GM18873 (cell line): Measurements from ENCODE around the gene ARHGEF6.
A peak's percentile ranks its signal among the peaks of the same experiment; 100 is the strongest.

Source experiments
- ATAC-seq: cut with Tn5 transposase; IDR thresholded peaks from one replicate; pipeline ENCODE4 v1.9.1; 2021; ENCODE audit warnings: mild to moderate bottlenecking, moderate library complexity, moderate number of reproducible peaks; ENCODE audit not compliant: unreplicated experiment, low FRiP score

Gene ARHGEF6

DNA sequence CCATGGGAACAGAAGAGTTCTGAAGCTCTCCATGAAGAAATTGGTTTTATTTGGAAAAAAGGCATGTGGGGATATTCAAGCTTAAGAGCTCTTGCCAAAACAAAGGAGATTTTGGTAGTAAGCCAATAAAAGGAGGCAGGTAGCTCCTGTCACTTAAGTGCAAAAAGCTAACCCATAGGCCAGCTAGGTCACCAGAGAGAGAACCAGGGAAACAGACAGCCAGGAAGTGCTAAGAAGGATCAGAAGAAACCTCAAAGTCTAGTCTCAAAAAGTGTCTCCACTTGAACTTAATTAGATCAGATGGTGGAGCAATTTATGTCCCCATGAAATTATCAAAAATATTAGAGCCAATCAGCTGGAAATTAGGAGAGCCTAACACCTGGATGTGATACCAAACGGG is 83.6 kb downstream of the ARHGEF6 start:
- ATAC-seq: no peak

DNA sequence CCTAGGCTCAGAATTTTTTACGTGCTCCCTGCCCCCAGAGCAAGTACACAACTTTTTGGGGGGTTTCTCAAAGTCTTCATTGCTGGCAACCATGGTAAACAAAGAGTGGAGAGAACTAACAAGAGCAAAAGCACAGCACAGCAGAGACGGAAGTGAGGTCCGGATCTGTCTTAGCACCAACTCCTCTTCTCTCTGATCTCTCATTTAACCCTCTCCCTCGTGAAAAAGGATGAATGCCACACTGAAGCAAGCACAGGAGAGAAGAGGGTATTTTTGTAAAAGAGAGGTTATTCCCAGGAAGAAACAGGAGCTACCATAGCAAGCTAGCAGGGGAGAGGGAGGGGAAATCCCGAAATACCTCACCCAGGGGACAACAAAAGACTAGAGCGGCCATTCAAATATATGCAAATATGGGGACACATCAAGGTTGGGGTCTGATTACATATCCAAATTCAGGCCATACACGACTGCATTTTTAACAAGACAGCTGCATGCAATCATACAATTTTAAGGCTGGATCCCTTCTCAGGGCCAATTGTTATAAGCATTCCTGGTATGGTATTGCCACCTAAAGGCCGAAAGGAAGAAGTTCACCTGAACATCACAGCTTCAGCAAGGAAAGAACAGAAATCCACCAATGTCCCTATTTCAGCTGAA is 86.2 kb downstream of the ARHGEF6 start:
- peak; percentile 62 for ATAC-seq

DNA sequence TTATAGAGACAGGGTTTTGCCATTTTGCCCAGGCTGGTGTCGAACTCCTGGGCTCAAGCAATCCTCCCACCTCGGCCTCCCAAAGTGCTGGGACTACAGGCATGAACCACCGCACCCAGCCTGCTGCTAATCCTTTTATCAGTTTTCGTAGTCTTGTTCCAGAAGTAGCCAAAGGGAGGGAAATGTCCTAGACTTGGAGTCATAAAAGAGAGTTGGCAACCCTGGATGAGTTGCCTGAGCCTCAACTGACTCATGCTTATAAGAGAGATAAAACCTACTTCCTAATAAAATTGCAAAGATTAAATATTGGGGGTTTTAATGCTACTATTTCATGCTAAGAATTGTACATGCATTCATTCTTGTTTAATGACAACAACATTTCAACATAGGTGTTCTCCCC is 88.5 kb downstream of the ARHGEF6 start:
- ATAC-seq: no peak

DNA sequence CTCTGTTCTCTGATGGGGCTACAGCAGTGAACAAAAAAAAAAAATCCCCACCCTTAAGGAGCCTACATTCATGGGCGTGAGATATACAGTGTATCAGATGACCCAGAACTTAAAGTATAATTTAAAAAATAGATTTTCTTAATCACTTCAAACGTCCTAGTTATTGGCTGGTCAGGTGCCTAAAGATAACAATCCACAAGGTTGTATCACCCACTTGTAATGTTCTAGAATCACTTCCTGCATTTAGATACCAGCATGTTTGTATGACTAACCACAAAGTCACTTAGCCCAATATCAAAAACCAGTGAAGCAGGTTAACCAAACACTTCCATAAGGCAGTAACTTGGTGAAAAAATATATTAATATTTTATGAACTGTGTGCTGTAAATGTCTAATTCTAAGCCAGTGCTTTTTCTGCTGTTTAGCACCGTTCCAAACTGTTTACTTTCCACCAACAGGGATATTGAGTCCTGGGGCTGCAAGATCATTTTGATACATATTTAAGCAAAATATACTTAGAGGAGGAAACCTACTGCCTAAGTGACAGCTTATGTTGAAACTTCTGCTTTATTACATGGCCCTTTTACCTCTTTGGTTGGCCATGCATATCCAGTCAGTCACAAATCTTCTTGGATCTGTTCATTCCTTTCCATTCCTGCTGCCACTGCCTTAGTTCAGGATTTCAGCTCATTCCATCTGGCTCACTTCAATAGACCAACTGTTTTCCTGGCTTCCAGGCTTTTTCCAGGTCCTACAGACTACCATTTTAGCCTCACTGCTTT is 89.5 kb downstream of the ARHGEF6 start:
- no peak for ATAC-seq

DNA sequence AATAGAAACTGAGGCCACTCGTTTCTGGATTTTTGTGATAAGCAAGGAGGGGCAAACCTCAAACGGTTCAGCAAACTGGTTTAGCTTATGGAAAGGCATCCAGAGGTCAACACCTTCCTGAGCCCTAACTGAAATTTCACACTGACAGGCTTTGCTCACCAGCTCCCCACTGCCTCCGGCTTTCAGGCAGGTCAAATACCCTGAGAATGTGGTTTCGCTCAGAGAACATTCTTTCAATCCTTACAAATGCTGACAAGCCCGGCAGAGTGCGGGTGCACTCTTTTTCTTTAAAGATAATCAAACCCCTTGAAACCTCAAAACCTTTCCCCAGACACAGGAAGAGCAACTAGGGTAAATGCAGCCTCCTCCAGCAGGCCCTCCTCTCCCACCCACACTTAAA is 91.3 kb downstream of the ARHGEF6 start:
- ATAC-seq: no peak

DNA sequence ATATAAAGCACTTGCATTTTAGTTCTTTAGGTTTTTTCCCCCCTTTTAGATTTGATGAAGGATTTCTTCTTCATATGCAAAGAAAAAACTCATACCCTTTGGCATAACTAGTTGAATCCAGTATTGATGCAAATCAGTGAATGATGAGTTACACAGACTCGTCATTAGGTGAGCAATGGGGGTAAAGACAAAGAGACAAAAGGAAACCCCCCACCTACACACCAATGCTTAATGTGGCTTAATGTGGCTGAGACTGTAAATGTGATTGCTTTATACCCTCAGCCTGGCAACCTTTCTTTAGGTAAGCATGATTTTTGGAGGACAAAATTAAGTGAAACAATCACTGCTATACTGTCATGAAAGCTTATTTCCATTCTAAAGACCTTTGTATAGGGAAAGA is 93.3 kb downstream of the ARHGEF6 start:
- ATAC-seq: no peak

DNA sequence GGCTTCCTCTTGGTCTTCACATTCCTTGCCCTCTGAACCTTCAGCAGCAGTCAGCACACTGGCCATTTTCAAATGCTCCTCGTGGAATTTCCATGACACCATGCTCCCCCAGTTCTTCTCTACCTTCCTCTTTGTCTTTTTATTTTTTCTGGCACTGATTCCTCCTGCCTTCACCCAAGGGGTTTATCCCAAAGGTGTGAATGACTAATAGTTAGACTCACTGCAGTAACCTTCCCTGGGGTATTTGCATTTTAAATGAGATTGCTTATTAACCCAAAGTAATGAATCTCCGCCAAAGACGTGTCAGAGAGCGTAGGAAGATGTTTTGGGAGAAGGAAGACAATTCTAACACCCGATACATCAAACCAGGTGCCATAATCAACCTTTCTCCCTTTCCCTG is 96.6 kb downstream of the ARHGEF6 start:
- no peak for ATAC-seq

DNA sequence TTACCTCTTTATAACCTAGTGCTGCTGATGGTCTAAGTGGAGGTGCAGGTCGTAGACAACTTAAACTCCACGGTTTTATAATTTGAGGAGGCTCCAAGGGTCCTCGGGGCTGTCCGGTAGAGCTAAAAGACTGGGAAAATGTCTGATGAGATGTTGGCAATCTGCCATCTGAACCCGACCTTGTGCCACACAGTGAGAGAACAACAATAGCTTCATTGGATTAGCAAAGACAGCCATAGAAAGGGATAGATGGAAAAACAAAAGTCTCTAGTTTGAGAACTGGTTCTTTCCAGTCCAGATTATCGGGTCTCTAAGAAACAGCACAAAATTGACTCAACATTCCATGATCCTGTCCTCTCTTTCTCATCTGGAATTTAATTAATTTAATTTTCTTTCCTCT is 101.2 kb downstream of the ARHGEF6 start:
- no peak for ATAC-seq

DNA sequence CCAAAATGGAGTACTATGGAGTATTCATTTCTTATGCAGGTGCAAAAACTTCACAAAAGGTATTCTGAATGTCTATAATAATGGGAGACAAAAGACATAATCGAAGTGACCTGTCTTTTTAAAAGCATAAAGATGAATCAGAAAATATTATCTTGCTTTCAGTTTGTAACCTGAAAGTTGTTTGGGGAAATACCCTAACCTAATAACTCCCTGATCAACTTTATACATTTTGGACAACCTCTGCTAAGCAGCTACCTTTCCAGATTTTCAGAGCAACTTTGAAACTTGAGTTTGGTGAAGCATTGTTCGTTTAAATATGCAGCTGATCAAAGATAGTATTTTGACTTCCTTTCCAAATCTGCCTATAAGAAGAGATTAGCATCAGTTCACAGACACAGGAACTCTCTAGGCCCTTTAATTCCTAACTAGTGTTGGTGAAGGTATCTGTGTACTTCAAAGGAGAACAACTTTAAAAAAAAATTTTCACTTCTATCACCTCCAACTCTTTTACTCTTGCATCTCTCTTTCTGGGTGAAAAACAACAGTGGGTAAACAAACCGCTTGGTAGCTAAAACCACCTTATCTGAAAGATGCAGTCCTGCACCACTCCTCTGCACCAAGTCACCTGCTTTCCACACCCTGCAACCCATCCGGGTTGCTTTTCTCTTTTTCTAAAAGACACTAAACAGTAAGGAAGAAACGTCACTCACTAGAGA is 106.3 kb downstream of the ARHGEF6 start:
- ATAC-seq: no peak

DNA sequence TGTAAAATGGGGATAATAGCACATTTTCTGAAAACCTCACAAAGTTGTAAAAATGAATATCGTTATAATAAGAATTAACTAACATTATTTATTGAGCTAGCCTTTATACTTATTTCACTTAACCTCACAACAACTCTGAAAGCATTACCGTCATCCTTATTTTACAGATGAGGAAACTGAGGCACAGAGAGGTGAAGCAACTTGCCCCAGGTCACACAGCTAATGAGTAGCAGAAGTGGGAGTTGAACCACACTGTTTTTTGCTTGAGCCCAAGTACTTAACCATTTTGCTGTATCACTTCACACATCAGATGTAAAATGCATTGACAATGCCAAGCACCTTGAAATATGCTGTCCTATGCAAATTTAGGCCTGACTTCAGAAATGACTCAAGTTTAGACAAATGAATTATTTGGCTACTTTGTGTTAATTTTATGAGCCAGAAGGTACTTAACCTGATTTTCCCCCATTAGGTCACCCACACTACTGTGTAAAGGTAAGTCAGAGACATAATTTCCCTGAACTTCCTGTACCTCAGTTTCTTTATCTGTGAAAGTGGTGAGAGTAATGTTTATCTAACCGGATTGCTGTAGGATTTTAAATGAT is 109.6 kb downstream of the ARHGEF6 start:
- peak; percentile 58 for ATAC-seq

DNA sequence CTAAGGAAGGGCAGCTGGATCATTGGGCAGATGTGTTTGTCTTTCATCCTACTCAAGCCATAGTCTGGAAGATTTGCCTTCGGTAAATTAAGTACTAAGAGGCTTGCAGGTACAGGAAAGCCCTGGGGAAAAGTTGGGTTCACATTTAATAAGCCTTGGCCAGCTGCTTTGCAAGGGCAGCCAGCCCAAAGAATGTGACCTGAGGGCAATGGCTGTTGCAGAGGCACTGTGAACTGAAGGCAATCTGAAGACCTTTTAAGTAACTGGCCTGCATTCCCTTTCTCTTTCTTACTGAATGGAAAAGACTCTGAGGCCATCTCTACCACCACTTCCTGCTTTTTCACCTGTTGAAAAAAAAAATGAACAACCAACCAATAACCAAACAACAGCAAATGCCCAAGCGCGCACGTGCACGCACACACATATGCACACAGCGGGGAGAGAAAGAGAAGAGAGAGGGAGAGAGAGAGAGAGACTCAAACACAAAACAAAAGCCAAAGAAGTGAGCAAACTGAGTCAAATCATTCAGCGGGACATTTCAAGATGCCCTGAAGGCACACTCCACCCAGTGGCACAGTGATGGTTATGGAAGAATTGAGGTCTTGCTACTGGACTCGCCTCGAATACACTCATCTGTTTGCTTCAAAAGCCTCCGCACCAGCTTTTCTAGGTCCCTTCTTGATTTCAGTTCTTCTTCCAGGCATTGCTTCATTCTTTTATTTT is 113.1 kb downstream of the ARHGEF6 start:
- no peak for ATAC-seq

DNA sequence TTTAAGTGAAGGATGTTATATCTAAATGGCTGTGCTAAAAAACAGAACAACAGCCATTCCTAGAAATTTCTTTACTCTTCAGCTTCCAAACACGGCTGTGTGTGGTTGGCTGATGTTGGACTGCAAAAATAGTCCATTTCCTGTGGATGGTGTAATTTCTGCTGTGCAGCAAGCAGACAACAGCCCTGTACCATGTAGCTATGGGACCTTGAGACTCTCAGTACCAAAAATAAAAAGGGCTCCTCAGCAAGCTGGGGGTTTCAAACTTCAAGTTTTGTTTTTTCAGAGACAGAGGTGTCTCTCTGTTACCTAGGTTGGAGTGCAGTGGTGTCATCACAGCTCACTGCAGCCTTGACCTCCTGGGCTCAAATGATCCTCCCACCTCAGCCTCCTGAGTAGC is 114.6 kb downstream of the ARHGEF6 start:
- ATAC-seq: no peak

DNA sequence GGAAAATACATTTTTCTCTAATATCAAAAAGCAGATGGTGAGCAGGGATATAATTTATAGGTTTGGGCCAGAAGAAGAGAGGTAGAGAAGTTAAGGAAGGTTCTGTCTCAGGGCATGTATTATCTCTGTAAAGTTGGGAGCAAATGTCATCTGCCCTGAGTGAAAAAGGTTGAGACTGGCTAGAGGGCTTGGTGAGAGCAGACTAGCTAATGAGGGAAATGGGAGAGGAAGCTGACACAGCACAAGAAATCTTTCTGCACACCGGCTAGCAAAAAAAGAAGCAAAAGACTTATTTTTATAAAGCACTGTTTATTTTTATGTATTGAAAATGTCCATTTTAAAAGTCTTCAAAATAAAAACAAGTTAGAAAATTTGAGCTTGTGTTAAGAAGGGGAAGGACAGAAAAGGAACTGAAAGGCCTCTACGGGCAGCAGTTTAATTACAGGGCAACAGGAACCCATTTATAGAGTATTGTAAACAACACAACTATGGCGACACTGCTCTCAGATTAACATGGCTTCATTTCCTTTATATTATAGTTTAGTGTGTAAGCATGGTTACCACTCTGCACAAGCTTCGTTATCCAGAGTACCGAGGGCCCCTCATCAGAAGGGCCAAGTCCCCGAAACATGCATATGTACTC is 115.4 kb downstream of the ARHGEF6 start:
- ATAC-seq: no peak

DNA sequence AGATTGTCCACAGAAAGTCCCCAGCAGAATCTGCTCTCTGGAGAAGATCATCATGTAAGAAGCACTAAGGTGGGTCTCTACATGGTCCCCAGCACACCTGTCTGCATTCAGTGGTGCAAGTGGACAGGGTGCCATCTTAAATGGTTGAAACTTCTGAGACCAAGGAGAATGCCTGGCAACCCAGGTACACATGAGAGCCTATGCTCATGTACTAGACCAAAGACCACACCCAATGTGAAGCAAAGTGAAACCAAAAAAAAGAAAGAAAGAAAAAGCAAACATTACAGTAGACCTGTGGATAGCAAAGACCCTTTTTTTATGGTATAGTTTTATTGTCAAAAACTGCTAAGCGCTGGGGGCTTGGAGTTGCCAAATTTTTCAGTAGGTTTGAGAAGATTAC is 117.8 kb downstream of the ARHGEF6 start:
- ATAC-seq: no peak

DNA sequence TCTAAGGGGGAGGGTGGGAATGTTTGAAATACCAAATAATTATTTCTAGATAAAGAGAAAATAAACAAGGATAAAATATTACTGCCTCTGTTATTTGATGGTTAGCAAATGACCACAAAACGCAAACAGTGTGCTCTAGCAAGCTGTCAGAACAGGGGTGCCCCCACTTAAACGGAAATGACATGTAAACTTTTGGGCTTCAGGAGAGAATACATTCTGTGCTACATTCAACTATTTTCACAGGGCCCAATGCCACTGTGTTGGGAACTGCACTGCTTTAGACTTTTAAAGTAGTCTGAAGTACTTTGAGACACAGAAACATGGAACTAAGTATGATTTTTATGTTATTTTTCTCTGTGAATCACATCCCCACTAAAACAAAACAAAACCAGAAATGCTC is 118.6 kb downstream of the ARHGEF6 start:
- no peak for ATAC-seq

DNA sequence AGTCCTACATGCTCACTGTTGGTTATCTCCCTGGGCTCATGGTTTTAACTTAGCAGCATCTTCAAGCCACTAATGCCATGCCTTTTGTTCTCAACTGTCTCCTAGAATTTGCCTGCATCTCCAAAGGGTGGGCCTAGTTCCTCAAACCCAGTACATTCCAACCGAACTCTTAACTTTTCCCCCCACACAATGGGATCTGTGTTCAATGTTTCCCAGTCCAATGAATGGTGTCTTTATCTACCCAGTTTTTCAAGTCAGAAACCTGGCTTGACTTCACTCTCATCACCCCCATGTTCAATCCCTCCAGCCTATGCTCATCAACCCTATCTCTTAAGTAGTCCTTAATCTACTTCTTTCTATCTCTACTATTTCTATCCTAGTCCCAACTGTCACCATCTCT is 119.8 kb downstream of the ARHGEF6 start:
- ATAC-seq: no peak

DNA sequence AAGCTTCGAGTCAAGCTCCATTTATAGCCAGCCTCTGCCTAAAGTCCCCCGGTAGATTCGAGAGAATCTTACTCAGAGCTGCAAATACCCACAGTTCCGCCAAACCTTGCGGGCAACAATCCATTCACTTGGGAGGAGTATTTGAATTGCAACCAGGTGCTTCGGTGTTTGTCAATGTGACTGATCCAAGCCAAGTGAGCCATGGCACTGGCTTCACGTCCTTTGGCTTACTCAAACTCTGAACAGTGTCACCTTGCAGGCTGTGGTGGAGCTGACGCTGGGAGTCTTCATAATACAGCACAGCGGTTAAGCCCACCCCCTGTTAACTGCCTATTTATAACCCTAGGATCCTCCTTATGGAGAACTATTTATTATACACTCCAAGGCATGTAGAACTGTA is 121.6 kb downstream of the ARHGEF6 start:
- no peak for ATAC-seq

DNA sequence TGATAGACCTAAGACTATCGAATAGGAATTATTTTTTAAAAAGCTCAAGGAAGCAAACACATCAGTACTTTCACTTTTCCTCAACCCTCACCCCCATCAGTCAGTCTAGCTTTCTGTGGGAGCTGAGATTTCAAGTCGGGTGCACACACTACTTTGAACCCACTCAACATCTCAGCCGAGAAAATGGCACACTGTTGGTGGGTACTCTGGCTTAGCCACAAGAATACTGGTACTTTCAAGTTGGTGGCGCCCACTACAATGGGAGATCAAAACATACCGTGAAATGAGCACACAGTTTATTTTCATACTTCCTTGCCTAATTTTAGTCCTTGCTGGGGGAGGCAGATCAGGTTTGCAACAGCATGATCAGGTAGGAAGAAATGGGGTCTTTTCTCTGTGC is 122.6 kb downstream of the ARHGEF6 start:
- no peak for ATAC-seq

DNA sequence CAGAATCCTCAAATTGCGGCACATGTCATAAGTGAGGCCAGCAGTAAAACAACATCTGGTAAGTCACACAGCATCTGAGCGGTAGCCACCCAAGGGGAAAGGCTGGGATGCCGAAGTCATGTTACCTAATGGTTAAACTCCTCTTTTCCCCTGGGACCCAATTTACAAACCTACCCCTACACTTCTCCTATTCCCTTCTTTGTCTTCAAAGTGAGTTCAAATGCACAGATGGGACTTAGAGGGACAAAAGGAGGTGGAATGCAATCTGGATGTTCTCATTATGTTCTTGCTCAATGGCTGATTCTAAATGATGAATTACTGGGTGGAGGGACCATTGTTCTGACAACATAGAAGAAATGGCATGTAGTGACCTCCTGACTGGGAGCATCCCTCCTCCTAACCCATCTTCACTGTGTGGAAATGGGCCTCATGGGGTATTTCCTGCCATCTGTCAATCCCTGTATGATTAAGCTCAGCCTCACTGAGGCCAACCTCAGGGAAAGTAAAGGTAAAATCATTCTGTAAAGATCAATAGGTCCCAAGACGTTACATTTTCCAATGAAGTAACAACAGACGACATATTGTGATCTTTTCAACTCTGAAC is 124.3 kb downstream of the ARHGEF6 start:
- no peak for ATAC-seq
